Activated CD4-positive, alpha-beta T cell treated with anti-CD3 and anti-CD28 coated beads for 4 hours (primary cell): Measurements from ENCODE around the gene AAK1.
"Not testable (repeated sequence)": the region's sequence is repeated elsewhere in the genome, so short reads cannot be mapped to it uniquely, and the experiment has no call there.

Experiments used
- DNase-seq, 2 donors: peaks; one replicate each; pipeline ENCODE4 v3.0.0-alpha.2; 2020

AAK1 gene

GRCh38 chr2:69481421-69481820, 162.1 kb downstream of the AAK1 start:
- no peak for DNase-seq

GRCh38 chr2:69477627-69478026, 165.9 kb downstream of the AAK1 start:
- DNase-seq = no peak

- no peak for DNase-seq
These were observed 168.9 kb downstream of the AAK1 start for GRCh38 chr2:69474688-69475087.

- DNase-seq = no peak
These were observed 171.7 kb downstream of the AAK1 start for GRCh38 chr2:69471793-69472192.

GRCh38 chr2:69470911-69471310, 172.6 kb downstream of the AAK1 start:
- no peak for DNase-seq

- DNase-seq = no peak
These were observed 173.8 kb downstream of the AAK1 start for GRCh38 chr2:69469784-69470183.

GRCh38 chr2:69469375-69469774, 174.2 kb downstream of the AAK1 start:
- no peak for DNase-seq

- no peak for DNase-seq
These were observed 176.8 kb downstream of the AAK1 start for GRCh38 chr2:69466728-69467127.

- DNase-seq = no peak
These were observed 177.8 kb downstream of the AAK1 start for GRCh38 chr2:69465513-69466456.

GRCh38 chr2:69464575-69464974, 179.0 kb downstream of the AAK1 start:
- DNase-seq = no peak

GRCh38 chr2:69462780-69463179, 180.8 kb downstream of the AAK1 start:
- DNase-seq = no peak

GRCh38 chr2:69461404-69461803, 182.1 kb downstream of the AAK1 start:
- no peak for DNase-seq

GRCh38 chr2:69459936-69460335, 183.6 kb downstream of the AAK1 start:
- no peak for DNase-seq

GRCh38 chr2:69456950-69457445, 186.5 kb downstream of the AAK1 start:
- DNase-seq = no peak

GRCh38 chr2:69456154-69456553, 187.4 kb downstream of the AAK1 start:
- no peak for DNase-seq

- no peak for DNase-seq
These were observed 188.6 kb downstream of the AAK1 start for GRCh38 chr2:69454976-69455375.

- no peak for DNase-seq
These were observed 189.9 kb downstream of the AAK1 start for GRCh38 chr2:69453475-69454129.

- no peak for DNase-seq
These were observed 190.9 kb downstream of the AAK1 start for GRCh38 chr2:69452687-69453086.

GRCh38 chr2:69450735-69451416, 192.7 kb downstream of the AAK1 start:
- no peak for DNase-seq

- DNase-seq = no peak
These were observed 193.6 kb downstream of the AAK1 start for GRCh38 chr2:69449906-69450305.

GRCh38 chr2:69443673-69444072, 199.9 kb downstream of the AAK1 start:
- not testable (repeated sequence) for DNase-seq

- DNase-seq = not testable (repeated sequence)
These were observed 204.0 kb downstream of the AAK1 start for GRCh38 chr2:69439499-69439898.

- no peak for DNase-seq
These were observed 205.0 kb downstream of the AAK1 start for GRCh38 chr2:69438580-69438979.
